HG03025 (cell line): ENCODE measurements around the gene EHMT2.
"Not testable (repeated sequence)": the region's sequence is repeated elsewhere in the genome, so short reads cannot be mapped to it uniquely, and the experiment has no call there.

ENCODE experiments used
- ATAC-seq: cut with Tn5 transposase; IDR thresholded peaks from one replicate; pipeline ENCODE4 v1.9.1; 2021; ENCODE audit warnings: mild to moderate bottlenecking, moderate library complexity; ENCODE audit not compliant: unreplicated experiment, low FRiP score

EHMT2 gene

GRCh38 chr6:31874084-31874670 lies 23.3 kb downstream of the EHMT2 start:
- ATAC-seq, result no peak

GRCh38 chr6:31871046-31871659 lies 26.3 kb downstream of the EHMT2 start:
- no peak for ATAC-seq

- no peak for ATAC-seq
Observed at GRCh38 chr6:31870385-31870921, 27.0 kb downstream of the EHMT2 start.

GRCh38 chr6:31869343-31869742 lies 28.2 kb downstream of the EHMT2 start:
- no peak for ATAC-seq

GRCh38 chr6:31868658-31868971 lies 28.9 kb downstream of the EHMT2 start:
- not testable (repeated sequence) for ATAC-seq

DNA sequence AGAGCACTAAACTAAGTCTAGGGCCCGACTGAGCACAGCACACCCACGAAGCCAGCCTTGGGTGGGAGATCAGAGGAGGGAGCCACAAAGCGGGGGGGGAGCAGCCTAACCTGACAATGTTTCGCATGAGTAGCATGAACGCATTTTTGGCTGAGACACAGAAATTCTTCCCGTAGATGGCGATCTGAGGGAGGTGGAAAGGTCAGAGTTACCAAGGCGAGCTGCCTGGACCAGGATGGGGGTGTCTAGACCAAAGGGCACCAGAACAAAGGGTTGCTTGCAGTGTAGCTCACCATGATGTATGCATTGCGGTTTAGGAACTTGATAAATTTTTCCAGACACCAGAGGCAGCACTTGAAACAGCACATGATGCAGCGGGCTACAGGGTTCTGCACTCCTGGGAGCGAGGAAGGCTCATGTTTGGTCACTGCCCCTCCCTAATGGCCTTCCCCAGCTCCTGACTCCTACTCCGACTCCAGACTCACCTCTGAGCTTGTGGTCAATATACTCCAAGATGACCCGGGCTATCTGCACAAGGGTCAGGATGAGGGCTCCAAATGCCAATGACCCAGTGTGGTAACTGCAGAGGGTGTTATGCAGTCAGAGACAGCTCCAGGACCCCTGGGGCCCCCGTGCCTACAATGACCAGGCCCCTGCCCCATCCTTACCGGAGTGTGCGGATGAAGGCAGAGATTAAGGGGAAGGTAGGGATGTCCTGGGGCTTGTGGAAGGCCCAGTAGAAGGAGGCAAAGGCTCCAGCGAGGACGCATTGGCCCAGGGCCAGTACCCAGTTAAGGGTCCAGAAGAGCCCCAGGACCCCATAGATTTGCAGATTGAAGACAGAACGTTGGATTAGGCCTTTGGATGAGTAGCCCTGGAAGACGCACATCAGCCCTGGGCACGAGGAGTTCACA lies 32.0 kb downstream of the EHMT2 start:
- no peak for ATAC-seq

DNA sequence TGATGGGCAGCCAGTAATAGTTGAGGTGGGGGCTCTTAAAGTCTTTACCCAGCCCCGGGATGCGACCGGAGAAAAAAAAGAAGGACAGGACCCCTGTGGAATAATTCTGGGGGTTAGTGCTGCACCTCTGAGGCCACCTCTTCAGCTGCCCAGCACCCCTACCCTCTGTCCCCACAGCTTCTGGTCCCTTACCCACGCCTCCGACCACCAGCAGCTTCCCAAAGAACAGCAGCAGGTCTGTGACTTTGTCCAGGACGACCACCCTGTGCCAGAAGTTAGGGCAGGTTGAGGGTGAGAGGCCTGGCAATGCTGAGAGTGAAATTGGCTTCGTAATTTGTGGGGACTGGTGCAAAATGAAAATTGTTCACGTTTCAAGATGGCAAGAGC lies 32.7 kb downstream of the EHMT2 start:
- no peak for ATAC-seq

DNA sequence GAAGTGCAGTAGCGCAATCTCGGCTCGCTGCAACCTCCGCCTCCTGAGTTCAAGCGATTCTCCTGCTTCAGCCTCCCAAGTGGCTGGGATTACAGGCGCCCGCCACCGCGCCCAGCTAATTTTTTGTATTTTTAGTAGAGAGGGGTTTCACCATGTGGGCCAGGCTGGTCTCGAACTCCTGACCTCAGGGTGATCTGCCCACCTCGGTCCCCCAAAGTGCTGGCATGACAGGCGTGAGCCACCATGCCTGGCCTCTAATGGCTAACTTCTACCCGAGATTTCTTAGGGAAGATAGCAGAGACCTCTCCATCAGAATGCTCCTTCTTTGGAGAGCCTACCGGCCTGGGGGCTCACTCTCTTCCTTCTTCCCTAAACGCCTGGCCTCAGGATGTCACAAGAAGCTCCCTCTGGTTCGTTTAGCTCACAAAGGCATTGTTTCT lies 33.4 kb downstream of the EHMT2 start:
- not testable (repeated sequence) for ATAC-seq

DNA sequence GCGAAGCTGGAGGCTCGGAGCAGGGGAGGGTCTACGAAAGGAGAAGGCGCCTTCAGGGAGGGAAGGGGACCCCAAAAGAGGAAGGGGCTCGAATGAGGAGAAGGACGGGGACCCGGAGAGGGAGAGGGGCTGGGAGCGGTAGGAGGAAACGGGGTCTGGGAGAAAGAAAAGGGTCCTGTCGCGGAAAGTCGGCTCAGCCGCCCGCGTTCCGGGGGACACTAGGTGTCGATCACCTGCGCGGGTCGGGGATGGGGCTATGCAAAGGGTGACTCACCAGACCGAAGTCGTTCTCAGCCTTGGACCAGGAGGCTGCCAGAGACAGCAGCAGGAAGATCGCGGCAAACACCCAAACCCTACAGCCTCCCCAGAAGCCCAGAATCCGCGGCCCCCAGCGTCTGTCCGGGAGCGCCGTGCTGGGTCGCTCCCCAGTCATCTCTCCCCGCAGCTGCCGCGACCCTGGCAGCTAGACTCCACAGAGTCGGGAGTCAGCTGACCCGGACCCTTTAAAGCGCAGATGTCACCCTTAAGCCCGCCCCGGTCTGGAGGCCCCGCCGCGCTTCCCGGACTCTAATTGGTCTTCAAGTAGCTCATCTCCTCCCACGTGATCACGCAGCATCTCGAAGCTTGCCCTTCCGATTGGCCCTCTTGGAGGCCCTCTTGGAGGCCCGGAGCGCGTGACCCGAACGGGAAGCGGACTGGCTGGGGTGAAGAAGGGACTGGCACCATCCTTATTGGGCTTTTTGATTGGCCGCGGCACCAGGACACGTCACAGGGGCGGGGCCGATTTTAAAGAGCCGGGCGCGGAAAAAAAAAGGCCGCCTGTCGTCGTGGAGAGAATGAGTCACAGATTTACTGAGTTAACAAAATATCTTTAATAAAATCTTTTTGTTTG lies 34.9 kb downstream of the EHMT2 start, which contains the start of gene NEU1:
NEU1 (minus strand) TSS at position 478 of the 892 bp plus-strand sequence; CDS start at position 433, 45 bp downstream.
- ATAC-seq, result peak; percentile 83

DNA sequence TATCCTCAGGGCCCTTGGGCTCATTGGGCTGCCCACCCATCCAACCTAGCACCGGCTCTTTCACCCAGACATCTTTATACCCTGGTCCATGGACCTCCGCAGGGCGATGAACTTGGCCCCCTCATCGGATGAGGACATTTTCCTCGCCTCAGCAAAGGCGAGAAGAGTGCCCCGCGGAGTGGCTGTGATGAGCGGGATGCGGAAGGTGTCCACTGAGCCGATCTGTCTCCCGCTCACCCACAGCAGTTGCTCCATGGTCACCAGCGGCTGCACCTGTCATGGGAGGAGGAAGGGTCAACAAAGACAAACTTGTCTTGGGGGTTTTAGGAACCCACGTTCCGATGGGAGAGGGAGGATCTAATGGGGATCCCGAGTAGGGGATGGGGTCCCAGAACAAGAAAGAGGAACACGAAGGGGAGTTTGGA lies 35.6 kb downstream of the EHMT2 start:
- no peak for ATAC-seq

DNA sequence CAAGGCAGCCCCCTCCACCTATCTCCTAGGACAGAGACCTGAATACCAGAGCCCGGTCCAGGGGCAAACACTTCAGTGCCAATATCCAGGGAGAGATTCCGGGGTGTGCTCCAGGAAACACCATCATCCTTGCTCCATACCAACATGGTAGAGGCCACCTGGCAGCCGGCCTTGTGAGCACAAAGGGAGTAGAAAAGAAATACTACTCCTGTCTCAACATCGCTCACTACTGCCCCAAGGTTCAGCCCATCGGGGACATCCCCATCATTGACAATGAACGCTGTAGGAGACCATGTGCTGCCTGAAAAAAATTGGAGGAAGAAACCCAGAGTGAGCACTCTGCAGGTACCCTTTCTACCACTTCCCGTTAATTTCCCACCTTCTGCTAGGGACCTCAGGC lies 36.3 kb downstream of the EHMT2 start:
- ATAC-seq, result no peak

- no peak for ATAC-seq
Observed at GRCh38 chr6:31860349-31860748, 37.1 kb downstream of the EHMT2 start.

GRCh38 chr6:31859923-31860322 lies 37.6 kb downstream of the EHMT2 start:
- no peak for ATAC-seq

DNA sequence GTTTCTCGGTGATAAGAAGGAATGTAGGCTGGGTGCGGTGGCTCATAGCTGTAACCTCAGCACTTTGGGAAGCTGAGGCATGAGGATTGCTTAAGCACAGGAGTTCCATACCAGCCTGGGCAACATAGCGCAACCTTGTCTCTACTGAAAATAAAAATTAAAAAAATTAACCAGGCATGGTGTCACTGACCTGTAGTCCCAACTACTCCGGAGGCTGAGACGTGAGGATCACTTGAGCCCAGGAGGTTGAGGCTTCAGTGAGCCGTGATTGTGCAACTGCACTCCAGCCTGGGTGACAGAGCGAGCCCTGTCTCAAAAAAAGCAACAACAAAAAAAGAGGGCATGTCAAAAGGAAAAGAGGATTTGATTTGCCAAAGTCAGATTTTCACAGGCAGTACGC lies 38.8 kb downstream of the EHMT2 start:
- no peak for ATAC-seq

- ATAC-seq, result not testable (repeated sequence)
Observed at GRCh38 chr6:31857774-31858173, 39.7 kb downstream of the EHMT2 start.

DNA sequence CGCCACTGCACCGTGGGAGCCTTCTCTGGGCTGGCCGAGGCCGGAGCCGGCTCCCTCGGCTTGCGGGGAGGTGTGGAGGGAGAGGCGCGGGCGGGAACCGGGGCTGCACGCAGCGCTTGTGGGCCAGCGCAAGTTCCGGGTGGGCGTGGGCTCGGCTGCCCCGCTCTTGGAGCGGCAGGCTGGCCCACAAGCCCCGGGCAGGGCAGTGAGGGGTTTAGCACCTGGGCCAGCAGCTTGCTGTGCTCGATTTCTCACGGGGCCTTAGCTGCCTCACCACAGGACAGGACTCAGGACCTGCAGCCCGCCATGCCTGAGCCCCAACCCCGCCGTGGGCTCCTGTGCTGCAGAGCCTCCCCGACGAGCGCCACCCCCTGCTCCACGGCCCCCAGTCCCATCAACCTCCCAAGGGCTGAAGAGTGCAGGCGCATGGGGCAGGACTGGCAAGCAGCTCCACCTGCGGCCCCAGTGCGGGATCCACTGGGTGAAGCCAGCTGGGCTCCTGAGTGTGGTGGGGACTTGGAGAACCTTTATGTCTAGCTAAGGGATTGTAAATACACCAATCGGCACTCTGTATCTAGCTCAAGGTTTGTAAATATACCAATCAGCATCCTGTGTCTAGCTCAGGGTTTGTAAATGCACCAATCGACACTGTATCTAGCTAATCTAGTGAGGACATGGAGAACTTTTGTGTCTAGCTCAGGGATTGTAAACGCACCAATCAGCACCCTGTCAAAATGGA lies 45.3 kb downstream of the EHMT2 start:
- ATAC-seq, result not testable (repeated sequence)

- ATAC-seq, result no peak
Observed at GRCh38 chr6:31851485-31851832, 46.0 kb downstream of the EHMT2 start.

DNA sequence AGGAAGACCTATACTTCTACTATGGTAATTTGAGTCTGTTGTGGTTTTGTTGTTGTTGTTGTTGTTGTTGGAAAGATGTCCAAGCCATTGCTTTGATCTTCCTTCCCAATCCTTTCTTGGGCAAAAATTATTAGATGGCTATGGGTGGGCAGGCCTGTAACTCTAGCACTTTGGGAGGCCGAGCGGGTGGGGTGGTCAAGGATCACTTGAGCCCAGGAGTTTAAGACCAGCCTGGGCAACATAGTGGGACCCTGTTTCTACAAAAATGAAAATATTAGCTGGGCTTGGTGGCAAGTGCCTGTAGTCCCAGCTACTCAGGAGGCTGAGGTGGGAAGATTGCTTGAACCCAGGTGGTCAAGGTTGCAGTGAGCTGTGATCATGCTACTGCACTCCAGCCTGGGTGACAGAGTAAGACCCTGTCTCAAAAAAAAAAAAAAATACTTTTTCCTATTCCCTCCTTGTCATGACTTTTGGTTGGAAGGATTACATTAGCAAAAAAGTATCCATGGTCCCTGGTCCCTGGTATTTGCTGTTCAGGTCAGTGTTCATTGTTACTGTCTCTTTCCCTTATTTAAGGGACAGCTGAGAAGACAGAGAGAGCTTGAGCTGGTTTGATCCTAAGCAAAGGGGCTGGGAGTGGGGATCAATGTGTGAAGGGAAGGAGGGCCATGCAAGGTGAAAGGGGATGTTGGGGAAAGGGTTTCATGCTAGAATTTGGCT lies 46.6 kb downstream of the EHMT2 start:
- no peak for ATAC-seq
